Upper lobe of left lung (tissue), 4 donors: Measurements from ENCODE around the gene ACER1.
"Not testable (repeated sequence)": the region's sequence is repeated elsewhere in the genome, so short reads cannot be mapped to it uniquely, and the experiment has no call there.

ENCODE experiments used
- EP300 ChIP-seq, 4 donors: sonication (generic); formaldehyde crosslinking; IDR thresholded peaks; one replicate each; pipeline ENCODE4 v1.5.1; 2017; ENCODE audit warnings: antibody characterized with exemption in 4 of 4, control low read depth in 2 of 4
- POLR2A ChIP-seq, 4 donors: fragments of 450-650 bp; IDR thresholded peaks; one replicate each; pipeline ENCODE4 v1.5.1; 2016 to 2017; ENCODE audit warnings: antibody characterized with exemption in 4 of 4, mild to moderate bottlenecking in 2 of 4
- POLR2AphosphoS5 ChIP-seq, 2 donors: sonication (generic); formaldehyde crosslinking; IDR thresholded peaks; one replicate each; pipeline ENCODE4 v1.5.1; 2017; ENCODE audit warnings: antibody characterized with exemption in 2 of 2
- TF ChIP-seq, protein P1 (sequence below), 6 experiments: fragments of 450-650 bp in 4 of 6; fragments of 200-600 bp in 2 of 6; sonication (generic) in 2 of 6; IDR thresholded peaks; one replicate each; pipeline ENCODE4 v1.5.1; 2016 to 2019; ENCODE audit warnings: antibody characterized with exemption in 6 of 6

DNA sequence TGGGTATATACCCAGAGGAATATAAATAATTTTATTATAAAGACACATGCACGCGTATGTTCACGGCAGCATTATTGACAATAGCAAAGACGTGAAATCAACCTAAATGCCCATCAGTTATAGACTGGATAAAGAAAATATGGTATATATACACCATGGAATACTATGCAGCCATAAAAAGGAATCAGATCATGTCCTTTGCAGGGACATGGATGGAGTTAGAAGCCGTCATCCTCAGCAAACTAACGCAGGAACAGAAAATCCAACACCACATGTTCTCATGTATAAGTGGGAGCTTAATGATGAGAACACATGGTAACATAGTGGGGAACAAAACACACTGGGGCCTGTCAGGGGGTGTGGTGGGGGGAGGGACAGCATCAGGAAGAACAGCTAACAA is 51.0 kb downstream of the ACER1 start:
- TF ChIP-seq, protein P1, sequence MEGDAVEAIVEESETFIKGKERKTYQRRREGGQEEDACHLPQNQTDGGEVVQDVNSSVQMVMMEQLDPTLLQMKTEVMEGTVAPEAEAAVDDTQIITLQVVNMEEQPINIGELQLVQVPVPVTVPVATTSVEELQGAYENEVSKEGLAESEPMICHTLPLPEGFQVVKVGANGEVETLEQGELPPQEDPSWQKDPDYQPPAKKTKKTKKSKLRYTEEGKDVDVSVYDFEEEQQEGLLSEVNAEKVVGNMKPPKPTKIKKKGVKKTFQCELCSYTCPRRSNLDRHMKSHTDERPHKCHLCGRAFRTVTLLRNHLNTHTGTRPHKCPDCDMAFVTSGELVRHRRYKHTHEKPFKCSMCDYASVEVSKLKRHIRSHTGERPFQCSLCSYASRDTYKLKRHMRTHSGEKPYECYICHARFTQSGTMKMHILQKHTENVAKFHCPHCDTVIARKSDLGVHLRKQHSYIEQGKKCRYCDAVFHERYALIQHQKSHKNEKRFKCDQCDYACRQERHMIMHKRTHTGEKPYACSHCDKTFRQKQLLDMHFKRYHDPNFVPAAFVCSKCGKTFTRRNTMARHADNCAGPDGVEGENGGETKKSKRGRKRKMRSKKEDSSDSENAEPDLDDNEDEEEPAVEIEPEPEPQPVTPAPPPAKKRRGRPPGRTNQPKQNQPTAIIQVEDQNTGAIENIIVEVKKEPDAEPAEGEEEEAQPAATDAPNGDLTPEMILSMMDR (IDR thresholded peaks at IDR 0.05), result not testable (repeated sequence)
- not testable (repeated sequence) for TF ChIP-seq POLR2AphosphoS5, EP300, POLR2A (IDR thresholded peaks at IDR 0.05)
